ENCODE results near the gene DPP3. TPM values are rescaled to one million over a fixed set of nuclear protein-coding genes. Genes with fewer than 3 reads are reported as not detected.

DPP3 gene
- total RNA-seq, 2 donors from 2014 or later, result 27.1 to 29.4 TPM

DNA sequence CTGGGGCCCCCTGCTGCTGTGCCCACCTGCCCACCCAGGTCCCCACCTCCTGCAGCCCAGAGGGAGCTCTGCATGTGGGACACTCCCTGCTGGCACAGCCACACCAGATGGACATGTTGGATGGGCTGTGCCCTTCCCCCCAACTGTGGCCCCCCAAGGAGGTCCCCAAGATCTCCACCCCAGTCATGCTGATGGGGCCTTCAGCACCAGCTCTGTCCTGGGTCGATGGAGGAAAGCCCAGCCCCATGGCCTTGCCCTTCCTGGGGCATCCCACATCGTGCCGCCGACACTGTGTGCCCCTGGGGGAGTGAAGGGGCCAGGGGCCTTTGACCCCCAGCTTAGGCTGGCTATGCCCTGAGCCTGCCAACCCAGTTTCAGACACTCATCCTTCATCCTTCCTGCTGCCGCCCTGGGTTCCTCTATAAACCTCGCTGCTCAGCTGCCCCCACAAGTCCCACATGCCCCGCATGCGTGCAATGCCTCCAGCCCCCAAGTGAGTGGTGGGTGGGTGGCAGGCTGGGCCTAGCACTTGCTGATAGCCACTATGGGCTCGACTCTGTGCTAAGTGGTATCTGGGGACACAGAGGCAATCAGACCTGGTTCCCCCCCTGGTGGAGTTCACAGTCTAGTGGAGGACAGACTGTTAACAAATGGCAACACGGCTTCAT is 3.9 kb upstream of the DPP3 start:
- intact Hi-C loops (cut with DNase I), result no loop called here
- DNase-seq (ENCODE audit: low spot score), result no peak

DNA sequence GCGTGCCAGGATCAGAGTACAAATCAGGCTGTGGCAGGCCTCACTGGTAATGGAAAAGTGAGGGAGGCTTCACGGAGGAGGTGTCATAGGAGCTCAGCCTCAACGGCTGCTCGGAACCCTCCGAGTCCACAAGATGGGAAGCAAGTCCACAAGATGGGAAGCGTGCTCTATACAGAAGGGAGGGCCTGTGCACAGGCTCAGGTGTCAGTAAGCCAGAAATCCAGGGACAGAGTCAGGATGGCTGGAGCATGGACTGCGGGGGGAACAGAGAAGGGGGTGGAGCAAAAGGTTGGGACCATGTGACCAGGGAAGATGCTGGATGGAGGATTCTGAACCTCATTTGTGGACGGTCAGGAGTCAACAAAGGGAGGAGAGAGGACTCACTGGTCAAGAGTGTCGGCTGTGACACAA is 3.4 kb upstream of the DPP3 start:
- intact Hi-C loops (cut with DNase I), result no loop called here

DNA sequence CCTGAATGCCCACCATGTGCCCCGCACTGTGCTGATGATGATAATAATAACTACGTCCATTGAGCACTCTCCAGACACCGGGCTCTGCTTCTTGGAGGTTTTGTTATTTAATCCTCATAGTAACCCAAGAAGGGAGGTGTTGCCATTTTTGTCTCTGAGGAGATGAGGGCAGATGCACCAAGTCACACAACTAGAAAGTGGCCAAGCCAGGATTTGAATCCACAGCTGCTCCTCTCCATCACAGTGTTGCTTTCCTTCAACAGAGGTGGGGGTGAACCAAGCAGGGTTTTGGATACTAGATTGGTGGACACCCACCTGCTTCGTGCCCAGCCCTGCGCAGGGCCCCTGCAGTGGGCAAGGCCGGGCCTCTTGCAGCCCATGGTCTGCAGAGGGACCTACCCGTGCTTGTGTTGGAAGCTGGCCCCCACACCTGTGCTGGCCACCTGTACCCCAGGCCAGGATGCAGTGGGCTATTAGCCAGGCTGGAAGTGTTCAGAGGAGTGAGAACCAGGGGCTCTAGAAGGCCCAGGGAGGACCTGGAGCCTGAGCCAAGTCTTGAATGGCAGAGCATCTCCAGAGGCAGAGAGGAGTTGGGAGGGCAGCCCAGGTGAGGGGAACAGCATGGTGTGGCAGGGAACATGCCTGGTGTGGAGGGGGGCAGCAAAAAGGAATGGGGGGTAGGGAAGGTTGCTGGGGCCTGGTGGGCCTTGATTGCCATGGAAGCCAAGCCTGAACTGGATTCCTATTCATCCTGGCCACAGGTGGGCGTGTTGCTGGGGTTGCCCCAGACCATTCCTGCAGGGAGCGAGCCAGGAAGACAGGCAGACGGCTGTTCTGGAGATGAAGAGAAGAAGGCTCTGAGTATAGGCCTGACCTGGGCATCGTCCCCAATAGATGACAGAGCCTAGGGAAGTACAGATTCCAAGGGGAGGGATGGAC is 2.7 kb upstream of the DPP3 start:
- intact Hi-C loops (cut with DNase I), result no loop called here
- no peak for DNase-seq (ENCODE audit: low spot score)

More for the DNA sequence above, 3.4 kb upstream of the DPP3 start:
- no peak for DNase-seq (ENCODE audit: low spot score)

GRCh38 chr11:66478729-66479393 is 1.4 kb upstream of the DPP3 start:
- DNase-seq (ENCODE audit: low spot score), result no peak
- intact Hi-C loops (cut with DNase I), result no loop called here

- intact Hi-C loops (cut with DNase I), result loop anchor here in 1 of 2 donors (2.0 kb wide), 1 partner anchor 181 kb away; no protein-coding TSS in a partner anchor
Measured at GRCh38 chr11:66479394-66480116, 679 bp upstream of the DPP3 start.

GRCh38 chr11:66484806-66485380 is 4.7 kb downstream of the DPP3 start:
- DNase-seq (ENCODE audit: low spot score), result no peak
- intact Hi-C loops (cut with DNase I), result no loop called here

More at GRCh38 chr11:66479394-66480116, 679 bp upstream of the DPP3 start:
- no peak for DNase-seq (ENCODE audit: low spot score)

DNA sequence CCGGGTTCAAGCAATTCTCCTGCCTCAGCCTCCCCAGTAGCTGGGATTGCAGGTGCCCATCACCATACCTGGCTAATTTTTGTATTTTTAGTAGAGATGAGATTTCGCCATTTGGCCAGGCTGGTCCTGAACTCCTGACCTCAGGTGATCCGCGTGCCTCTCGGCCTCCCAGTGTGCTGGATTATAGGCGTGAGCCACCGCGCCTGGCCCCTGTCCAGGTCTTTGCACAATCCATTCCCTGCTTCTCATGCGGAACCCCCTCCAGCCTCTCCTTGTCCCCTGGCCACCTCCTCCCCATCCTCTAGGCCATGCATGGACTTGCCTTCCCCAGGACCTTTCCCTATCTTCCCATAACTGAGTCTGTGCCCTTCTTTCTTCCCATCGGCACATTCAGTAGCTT is 8.7 kb downstream of the DPP3 start:
- DNase-seq (ENCODE audit: low spot score), result no peak
- intact Hi-C loops (cut with DNase I), result no loop called here

DNA sequence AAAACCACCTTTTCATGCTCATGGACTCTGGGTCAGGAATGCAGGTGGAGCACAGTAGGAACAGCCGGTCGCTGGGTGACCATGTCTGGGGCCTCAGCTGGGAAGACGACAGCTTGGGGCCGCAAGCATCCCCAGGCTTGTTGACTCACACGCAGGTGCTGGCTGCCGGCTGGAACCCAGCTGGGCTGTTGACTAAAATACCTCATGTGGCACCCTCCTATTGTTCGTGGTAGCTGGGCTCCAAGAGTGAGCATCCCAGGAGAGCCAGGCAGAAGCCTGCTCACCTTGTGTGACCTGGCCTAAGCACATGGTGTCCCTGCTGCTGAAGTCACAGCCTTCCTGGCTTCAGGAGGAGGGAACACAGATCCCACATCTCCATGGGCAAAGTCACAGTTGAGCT is 9.4 kb downstream of the DPP3 start:
- intact Hi-C loops (cut with DNase I), result no loop called here

DNA sequence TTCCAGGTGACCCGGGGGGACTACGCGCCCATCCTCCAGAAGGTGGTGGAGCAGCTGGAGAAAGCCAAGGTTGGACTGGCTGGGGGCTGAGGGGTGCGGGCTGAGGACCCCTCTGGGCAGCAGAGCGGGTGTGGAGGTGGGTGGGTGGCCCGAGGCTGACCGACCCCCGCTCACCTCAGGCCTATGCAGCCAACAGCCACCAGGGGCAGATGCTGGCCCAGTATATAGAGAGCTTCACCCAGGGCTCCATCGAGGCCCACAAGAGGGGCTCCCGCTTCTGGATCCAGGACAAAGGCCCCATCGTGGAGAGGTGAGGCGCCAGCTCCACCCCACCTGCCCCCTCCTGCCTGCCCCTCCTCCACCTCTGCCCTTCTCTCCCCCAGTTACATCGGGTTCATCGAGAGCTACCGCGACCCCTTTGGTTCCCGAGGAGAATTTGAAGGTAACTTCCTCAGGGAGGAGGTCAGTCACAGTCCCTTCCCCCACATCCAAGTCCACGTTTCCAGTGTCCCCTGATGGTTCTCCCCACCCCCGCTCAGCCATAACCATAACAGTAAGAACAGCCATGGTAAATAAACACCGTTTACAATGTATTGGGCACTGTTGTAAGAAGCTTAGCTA is 11.2 kb downstream of the DPP3 start:
- intact Hi-C loops (cut with DNase I), result no loop called here

More for the DNA sequence above, 9.4 kb downstream of the DPP3 start:
- no peak for DNase-seq (ENCODE audit: low spot score)

DNA sequence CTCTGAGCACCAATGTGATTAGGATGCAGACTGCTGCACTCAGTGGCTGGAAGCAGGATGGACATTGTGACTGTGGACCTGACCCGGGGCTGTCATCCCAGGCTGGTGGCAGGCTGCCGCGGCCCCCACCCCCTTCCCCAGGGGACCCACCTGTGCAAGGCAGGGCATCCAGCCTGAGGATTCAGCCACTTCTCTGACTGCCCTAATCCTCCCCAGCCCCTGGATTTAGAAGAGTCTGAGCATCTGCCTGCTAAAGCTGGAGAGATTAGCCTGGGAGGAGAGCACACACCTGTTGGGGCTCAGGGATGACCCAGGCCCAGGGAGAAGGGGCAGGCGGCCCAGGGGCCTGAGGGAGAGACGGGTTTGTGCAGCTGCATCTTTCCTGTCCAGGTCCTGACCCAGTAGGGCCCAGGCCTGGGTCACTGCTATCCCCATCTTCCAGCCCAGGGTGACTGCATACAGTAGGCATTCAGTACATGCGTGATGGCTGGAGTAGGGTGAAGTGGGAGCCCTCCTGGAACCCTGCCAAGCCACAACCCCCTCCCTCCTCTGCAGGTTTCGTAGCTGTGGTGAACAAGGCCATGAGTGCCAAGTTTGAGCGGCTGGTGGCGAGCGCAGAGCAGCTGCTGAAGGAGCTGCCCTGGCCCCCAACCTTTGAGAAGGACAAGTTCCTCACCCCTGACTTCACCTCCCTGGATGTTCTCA is 12.1 kb downstream of the DPP3 start:
- intact Hi-C loops (cut with DNase I), result no loop called here
- no peak for DNase-seq (ENCODE audit: low spot score)

More for the DNA sequence above, 11.2 kb downstream of the DPP3 start:
- no peak for DNase-seq (ENCODE audit: low spot score)

- DNase-seq (ENCODE audit: low spot score), result no peak
- intact Hi-C loops (cut with DNase I), result no loop called here
Measured at GRCh38 chr11:66493130-66493529, 12.9 kb downstream of the DPP3 start.

- DNase-seq (ENCODE audit: low spot score), result no peak
Measured at GRCh38 chr11:66494458-66494857, 14.2 kb downstream of the DPP3 start.

GRCh38 chr11:66494935-66495334 is 14.7 kb downstream of the DPP3 start:
- intact Hi-C loops (cut with DNase I), result loop anchor here in 1 of 2 donors (5.0 kb wide), 1 partner anchor 628 kb away; no protein-coding TSS in a partner anchor
- DNase-seq (ENCODE audit: low spot score), result no peak

More at GRCh38 chr11:66494458-66494857, 14.2 kb downstream of the DPP3 start:
- intact Hi-C loops (cut with DNase I), result no loop called here

- intact Hi-C loops (cut with DNase I), result loop anchor here in 1 of 2 donors (5.0 kb wide), 1 partner anchor 628 kb away; no protein-coding TSS in a partner anchor
Measured at GRCh38 chr11:66495401-66495854, 15.2 kb downstream of the DPP3 start.

GRCh38 chr11:66497206-66497605 is 17.0 kb downstream of the DPP3 start:
- intact Hi-C loops (cut with DNase I), result loop anchor here in 1 of 2 donors (5.0 kb wide), 1 partner anchor 630 kb away; no protein-coding TSS in a partner anchor
- no peak for DNase-seq (ENCODE audit: low spot score)

More at GRCh38 chr11:66495401-66495854, 15.2 kb downstream of the DPP3 start:
- DNase-seq (ENCODE audit: low spot score), result no peak

GRCh38 chr11:66498506-66498905 is 18.3 kb downstream of the DPP3 start:
- intact Hi-C loops (cut with DNase I), result loop anchor here in 1 of 2 donors (5.0 kb wide), 1 partner anchor 631 kb away; no protein-coding TSS in a partner anchor
- no peak for DNase-seq (ENCODE audit: low spot score)

- intact Hi-C loops (cut with DNase I), result no loop called here
- DNase-seq (ENCODE audit: low spot score), result no peak
Measured at GRCh38 chr11:66505276-66505816, 25.1 kb downstream of the DPP3 start.

All from posterior vena cava (tissue), 2 donors.